ENCODE measurements around the gene PLK4.

GRCh38 chr4:127868196-127868595 is 12.5 kb upstream of the PLK4 start:
- TF ChIP-seq EZH2 (IDR thresholded peaks at IDR 0.05; ENCODE audit: insufficient read depth, poor library complexity, severe bottlenecking) (no peak), EZH2phosphoT487 (IDR thresholded peaks at IDR 0.05; ENCODE audit: insufficient read depth, low read depth) (no peak)
